ENCODE results near the gene TENT4B.
"Not testable (repeated sequence)": the region's sequence is repeated elsewhere in the genome, so short reads cannot be mapped to it uniquely, and the experiment has no call there.

Gene TENT4B

DNA sequence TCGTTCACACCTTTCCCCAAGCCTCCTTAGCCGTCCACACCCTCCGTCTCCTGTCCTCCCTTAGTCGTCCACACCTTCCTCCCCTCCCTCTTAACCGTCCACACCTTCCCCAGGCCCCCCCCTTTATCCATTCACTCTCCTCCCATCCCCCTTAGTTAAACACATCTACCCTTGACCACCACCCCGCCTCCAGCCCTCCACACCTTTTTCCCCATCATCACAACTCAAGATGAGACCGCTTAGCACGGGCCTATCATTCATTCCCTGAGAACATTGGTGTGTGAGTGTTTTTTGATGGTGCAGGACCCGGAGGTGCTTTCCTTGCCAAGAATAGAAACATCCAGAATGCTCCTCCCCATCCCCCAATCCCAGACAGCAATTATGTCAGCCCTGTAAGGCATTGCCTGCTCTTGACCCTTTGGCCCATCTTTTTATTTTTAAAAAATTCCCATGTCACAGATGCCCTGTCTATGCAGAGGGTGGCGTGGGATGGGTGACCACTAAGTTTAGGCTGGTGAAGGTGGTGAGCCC lies 1.4 kb downstream of the TENT4B start:
- DNase-seq (ENCODE audit: low spot score): no peak

DNA sequence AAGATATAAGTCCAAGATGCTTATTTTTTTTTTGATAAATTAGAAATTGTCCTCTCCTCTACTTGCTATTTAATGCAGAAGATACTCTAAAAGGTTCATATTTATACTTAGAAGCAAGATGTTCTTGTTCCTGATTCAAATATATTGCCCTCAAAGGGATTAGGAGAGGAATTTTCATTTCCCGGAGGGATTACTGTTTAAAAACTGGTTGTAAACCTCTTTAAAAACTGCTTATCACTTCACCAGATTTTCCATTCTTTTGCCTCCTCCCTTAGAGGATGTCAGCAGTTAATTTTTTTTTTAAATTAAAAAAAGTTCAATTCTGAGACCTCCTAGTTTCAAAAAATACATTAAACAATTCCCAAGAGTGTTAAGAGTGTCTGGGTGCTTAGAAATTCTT lies 2.8 kb downstream of the TENT4B start:
- no peak for DNase-seq (ENCODE audit: low spot score)

DNA sequence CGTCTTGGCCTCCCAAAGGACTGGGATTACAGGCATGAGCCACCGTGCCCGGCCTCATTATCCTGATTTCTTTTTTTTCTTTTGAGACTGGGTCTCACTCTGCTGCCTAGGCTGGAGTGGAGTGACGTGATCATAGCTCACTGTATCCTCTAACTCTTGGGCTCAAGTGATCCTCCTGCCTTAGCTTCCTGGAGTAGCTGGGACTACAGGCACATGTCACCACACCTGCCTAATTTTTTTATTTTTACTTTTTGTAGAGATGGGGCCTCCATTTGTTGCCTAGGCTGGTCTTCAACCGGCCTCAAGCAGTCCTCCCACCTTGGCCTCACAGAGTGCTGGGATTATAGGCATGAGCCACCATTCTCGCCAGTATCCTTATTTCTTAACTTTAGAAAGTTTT lies 3.5 kb downstream of the TENT4B start:
- no peak for DNase-seq (ENCODE audit: low spot score)

DNA sequence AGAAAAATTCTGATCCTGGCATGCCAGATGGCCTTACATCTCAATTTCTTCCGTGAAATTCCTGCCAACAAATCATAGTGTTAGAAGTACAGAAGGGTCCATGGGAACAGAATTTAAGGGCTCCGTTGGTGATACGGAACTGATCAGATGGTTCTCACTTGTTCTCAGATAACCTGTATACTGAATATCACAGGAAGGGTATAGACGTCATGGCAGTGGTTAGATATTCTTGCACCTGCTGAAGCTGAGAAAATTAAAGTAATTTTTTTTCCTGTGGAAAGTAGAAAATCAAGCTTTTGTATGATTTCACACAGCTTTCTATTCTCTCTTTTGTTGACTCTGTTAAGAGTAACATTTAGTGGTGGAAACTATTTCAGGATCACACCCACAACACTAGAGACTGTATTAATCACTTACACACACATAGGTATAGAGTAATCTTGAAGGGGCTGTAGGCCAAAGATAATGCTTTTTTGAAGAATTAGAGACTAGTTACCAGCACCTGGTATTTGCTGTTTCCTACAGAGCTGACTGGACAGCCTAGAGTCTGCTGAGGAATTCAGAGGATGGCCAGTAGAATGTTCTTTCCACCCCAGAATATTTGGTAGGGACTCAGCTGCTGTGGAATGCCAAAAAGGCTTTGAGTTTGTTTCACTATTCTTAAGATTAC lies 7.5 kb downstream of the TENT4B start:
- DNase-seq (ENCODE audit: low spot score): no peak

DNA sequence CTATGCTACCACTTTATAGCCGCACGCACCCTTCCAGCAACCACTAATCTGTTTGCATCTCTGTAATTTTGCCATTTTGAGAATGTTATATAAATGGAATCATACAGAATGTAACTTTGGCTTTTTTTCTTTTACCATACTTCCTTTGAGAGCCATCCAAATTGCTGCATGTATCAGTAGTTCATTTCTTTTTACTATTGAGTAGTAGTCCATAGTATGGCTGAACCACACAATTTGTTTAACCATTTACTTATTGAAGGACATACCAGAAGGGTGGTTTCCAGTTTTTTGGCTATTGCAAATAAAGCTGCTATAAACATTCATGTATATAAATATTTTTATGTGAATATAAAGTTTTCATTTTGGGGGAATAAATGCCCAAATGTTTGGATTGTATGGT lies 8.8 kb downstream of the TENT4B start:
- DNase-seq (ENCODE audit: low spot score): no peak

DNA sequence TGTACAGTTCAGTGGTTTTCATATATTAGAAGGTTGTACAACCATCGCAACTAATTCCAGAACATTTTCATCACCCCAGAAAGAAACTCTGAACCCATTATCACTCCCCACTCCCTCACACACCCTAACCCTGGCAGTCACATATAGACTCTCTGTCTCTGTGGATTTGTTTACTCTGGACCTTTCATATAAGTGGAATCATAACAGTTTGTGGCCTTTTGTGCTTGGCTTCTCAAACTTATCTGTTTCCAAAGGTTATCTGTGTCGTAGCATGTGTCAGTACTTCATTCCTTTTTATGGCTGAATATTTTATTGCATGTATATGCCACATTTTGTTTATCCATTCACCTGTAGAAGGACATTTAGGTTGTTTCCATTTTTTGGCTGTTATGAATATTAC lies 12.4 kb downstream of the TENT4B start:
- no peak for DNase-seq (ENCODE audit: low spot score)

DNA sequence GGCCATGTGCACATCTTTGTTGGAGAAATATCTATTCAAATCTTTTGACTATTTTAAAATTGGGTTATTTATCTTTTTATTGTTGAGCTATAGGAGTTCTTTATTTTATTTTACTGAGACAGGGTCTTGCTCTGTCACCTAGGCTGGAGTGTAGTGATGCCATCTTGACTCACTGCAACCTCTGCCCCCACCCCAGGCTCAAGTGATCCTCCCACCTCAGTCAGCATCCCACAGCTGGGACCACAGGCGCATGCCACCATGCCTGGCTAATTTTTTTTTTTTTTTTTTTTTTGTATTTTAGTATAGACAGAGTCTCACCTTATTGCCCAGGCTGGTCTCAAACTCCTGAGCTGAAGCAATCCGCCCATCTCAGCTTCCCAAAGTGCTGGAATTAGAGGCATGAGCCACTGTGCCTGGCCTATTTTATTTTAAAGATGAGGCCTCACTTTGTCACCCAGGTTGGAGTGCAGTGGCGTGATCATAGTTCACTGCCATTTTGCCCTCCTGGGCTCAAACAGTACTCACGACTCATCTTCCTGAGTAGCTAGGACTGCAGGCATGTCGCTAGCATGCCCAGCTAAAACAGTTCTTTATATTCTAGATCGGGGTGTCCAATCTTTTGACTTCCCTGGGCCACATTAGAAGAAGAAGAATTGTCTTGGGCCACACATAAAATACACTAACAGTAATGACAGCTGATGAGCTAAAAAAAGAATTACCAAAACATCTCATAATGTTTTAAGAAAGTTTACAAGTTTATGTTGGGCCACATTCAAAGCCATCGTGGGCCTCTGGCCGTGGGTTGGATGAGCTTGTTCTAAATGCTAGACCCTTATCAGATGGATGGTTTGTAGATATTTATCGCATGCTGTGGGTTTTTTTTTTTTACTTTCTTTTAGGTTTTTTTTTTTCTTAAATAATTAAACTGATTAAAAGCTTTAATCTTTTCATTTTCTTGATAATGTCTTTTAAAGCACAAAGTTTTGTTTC lies 13.7 kb downstream of the TENT4B start:
- no peak for DNase-seq (ENCODE audit: low spot score)

DNA sequence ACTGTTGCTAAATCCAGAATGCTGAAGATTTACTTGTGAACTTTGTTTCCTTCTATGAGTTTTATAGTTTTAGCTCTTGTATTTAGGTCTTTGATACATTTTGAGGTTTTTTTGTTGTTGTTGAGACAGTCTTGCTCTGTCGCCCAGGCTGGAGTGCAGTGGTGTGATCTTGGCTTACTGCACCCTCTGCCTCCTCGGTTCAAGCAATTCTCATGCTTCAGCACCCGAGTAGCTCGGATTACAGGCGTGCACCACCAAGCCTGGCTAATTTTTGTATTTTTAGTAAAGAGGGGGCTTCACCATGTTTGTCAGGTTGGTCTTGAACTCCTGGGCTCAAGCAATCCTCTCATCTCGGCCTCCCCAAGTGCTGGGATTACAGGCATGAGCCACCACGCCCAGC lies 14.4 kb downstream of the TENT4B start:
- no peak for DNase-seq (ENCODE audit: low spot score)

DNA sequence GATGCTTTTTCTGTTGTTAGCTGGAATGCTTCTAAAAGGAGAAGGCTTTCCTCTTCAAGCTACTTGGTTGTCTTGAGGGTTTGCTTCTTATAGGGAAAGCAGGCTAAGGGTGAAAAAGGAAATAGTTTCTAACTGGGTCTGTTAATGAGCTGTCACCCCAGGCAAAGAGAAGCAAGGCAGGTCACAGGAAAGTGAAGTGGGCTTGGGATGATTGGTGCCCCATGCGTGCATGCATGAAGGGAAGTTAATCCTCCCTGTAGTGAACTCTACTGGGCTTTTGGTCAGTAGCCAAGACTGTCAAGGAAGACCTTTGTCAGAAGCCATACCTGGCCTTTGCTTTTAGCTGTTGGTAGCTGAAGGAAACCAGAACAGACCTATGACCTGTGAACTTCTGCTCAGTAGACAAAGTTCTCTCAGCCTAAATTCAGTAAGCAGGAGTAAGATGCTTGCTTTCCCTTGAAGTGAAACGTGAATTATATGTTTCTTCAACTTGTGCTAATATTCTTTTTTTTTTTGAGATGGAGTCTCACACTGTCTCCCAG lies 16.5 kb downstream of the TENT4B start:
- DNase-seq (ENCODE audit: low spot score): no peak

DNA sequence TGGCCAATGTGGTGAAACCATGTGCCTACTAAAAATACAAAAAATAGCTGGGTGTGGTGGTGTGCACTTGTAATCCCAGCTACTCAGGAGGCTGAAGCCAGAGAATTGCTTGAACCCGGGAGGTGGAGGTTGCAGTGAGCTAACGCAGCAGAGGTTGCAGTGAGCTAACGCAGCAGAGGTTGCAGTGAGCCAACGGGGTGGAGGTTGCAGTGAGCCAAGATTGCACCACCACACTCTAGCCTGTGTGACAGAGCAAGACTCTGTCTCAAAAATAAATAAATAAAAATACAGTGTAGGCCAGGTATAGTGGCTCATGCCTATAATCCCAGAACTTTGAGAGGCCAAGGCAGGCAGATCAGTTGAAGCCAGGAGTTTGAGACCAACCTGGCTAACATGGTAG lies 18.7 kb downstream of the TENT4B start:
- not testable (repeated sequence) for DNase-seq (ENCODE audit: low spot score)

DNA sequence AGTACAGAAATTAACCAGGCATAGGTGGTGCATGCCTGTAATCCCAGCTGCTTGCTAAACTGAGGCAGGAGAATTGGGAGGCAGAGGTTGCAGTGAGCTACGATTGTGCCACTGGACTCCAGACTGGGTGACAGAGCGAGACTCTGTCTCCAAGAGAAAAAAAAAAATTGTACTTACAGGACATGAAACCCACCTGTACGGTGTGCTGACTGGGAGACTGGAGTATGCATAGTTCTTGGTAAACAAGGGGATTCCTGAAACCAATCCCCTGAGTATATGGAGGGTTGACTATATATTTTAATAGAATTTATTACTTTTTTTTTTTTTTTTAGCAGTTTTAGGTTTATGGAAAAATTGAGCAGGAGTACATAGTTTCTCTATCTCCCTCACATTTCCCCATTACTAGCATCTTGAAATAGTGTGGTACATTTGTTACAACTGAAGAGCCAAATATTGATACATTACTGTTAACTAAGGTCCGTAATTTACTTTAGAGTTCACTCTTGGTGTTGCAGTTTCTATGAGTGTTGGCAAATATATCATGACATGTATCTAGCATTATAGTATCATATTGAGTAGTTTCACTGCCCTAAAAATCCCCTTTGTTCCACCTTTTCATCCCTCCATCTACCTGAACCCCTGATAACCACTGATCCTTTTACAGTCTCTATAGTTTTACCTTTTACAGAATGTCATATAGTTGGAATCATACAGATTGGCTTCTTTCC lies 19.3 kb downstream of the TENT4B start:
- DNase-seq (ENCODE audit: low spot score): no peak

DNA sequence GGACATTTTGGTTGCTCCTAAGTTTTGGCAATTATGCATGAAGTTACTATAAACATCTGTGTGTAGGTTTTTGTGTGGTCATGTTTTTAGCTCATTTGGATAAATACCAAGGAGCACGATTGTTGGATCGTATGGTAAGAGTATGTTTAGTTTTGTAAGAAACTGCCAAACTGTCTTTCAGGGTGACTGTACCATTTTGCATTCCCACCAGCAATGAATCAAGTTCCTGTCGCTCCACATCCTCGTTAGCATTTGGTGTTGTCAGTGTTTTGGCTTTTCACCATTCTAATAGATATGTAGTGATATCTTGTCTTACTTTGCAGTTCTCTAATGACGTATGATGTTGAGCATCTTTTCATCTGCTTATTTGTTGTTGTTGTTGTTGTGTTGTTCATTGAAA lies 20.2 kb downstream of the TENT4B start:
- DNase-seq (ENCODE audit: low spot score): no peak

DNA sequence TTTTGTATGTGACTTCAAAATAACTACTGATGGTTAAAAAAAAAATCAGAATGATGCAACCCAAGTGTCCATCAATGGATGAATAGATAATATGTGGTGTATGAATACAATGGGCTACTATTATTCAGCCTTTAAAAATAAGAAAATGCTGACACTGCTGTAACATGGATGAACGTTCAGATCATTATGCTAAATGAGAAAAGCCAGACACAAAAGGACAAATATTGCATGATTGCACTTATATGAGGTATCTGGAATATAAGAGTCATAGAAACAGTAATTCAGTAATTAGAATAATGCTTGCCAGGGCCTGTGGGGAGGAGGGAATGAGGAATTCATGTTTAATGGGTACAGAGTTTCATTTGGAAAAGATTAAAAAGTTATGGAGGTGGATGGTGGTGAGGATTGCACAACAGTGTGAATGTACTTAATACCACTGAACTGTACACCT lies 25.4 kb downstream of the TENT4B start:
- DNase-seq (ENCODE audit: low spot score): no peak

DNA sequence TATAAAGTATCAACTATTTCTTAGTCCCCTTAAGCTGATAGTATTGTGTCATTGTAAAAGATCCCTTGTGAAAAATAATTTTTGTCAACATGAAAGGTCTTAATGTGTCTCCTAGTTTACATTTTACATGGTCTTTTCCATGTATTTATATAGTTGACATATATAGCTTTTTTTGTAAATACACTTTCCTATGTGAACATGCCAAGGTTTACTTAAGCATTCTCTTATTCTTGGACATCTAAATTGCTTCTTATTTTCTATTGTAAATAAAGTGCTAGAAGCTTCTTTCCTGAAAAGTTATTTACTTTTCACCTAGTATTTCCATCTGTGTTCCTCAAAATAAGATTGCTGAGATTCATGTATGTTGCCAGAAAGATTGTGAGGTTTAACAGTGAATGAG lies 29.3 kb downstream of the TENT4B start:
- DNase-seq (ENCODE audit: low spot score): no peak

DNA sequence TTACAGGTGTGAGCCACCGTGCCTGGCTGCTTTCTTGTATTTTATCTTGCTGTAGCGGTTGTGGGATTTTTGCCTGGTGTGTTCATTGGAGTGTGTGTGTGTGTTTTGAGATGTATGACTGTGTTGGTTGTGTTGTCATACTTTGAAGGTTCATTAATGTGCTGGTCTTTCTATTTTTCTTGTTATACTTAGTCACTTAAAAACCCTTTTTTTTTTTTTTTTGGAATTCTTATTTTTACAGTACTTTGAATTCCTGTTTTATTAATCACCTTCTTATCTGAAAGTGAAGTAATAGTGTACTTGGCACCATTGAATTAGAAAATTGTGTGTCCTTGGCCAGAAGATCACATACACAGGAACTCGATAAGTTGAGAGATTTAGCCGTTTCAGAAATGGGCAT lies 30.2 kb downstream of the TENT4B start:
- no peak for DNase-seq (ENCODE audit: low spot score)

DNA sequence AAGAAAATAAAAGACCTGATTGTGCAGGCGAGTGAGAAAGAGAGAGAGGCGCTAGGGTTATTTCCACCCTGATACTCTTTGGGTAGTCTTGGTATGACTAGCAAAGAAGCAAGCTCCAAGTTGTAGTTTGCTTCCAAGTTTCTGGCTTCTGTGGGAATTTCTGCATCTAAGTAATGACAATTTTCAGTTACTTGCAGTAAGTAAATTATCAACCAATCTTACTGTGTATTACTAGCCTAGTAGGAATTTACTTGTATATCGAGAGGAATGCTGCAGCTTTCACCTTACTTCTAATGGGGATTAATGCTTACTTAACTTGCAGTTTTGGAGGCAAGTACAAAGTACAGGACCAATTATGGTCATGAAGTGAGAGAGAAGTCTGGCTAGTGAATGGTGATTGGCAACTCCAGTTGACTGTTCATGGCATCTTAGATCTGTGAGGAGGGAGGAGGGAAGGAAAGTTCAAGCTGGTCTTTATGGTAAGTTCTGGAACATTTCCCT lies 31.9 kb downstream of the TENT4B start:
- no peak for DNase-seq (ENCODE audit: low spot score)

DNA sequence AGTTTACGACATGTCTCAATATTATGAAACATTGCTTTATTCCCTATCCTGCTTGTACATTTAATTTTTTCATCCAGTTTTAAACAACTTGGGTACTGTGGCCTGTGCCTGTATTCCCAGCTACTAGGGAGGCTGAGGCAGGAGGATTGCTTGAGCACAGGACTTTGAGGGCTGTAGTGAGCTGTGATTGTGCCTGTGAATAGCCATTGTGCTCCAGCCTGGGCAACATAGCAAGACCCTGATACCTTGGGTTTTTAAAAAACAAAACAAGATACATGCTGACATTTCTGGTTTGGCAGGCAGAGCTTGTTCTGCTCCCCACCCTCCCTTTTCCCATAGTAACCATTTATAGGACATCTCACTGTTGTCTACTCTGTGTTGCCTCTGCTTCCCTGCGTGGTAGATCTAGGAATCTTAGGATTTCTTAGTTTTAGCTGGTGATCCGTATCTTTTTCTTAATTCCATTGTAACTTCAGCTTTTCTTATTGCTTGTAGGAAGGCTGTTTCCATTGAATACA lies 35.6 kb downstream of the TENT4B start:
- no peak for DNase-seq (ENCODE audit: low spot score)

DNA sequence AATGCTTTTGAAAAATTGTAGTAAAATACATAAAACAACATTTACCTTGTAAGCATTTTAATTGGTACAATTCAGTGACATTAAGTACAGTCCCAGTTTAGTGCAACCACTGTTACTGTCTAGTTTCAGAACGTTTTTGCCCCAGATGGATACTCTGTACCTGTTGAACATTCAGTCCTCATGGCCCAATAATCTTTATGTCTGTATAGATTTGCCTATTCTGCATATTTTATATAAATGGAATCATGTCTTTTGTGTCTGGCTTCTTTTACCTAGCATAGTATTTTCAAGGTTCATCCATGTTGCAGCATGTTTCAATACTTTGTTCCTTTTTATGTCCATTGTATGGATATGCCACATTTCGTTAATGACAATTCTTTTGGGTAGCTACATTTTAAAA lies 37.2 kb downstream of the TENT4B start:
- DNase-seq (ENCODE audit: low spot score): no peak

DNA sequence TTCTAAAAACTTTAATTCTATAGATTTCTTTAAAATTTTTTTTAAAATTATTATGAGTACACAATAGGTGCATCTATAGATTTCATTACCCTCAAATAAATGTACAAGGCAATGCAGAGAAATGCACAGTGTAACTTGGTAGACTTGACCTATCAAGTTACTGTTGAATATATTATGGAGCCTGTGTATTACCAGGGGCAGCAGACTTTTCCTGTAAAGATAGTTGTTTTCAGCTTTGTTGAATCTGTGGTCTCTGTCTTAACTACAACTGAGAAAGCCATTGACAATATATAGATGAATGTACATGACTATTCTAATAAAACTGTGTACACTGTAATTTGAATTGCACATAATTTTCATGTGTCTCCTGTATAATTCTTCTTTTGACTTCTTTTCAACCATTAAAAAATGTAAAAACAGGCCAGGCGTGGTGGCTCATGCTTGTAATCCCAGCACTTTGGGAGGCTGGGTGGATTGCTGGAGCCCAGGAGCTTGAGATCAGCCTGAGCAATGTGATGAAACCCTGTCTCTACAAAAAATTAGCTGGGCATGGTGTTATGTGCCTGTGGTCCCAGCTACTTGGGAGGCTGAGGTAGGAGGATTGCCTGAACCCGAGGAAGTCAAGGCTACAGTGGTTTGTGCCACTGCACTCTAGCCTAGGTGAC lies 39.4 kb downstream of the TENT4B start:
- no peak for DNase-seq (ENCODE audit: low spot score)

DNA sequence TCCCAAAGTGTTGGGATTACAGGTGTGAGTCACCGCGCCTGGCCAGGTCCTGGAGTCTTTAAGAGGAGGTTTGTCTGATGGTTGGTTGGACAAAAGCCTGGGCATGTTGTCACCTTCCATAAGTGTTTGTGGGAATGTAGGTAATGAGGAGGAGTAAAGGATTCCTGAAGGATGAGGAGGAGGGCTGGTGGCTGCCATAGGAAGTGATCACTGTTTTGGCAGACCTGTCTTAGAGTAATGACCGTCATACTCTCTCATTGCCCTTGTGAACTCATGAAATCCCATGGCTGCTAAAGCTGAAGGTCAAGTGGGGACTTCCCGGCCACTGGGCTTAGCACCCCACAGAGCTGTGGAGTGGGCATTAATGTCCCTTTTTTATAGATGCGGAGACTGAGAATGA lies 40.5 kb downstream of the TENT4B start:
- peak; percentile 31 for DNase-seq (ENCODE audit: low spot score)

DNA sequence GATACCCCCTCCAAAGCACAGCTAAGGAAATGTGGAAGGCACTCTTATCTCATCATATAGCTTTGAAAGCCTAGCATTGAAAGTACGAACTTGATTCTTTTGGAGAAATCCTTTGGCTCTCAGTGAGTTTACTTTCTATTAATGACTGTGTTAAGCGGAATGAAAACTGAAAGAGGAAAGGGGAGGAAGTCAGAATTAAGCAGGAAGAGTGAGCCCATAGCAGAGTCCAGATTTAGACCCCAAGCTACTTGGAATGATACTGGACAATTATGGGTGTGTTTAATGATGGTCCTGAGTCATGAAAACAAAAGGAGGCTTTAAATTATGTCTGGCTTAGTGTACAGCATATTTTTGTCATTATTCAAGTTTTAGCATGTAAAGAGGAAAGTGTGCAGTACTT lies 42.2 kb downstream of the TENT4B start:
- DNase-seq (ENCODE audit: low spot score): no peak
